K562 (cell line): ENCODE measurements around the gene HGS. TPM values are rescaled to one million over a fixed set of nuclear protein-coding genes. Genes with fewer than 3 reads are reported as not detected.

Experiments
- ADNP ChIP-seq: fragments of 200-800 bp; sonication (Bioruptor generic); IDR thresholded peaks from 2 replicates; pipeline ENCODE4 v1.6.1; 2016; ENCODE audit warnings: missing genetic modification characterization, missing compliant biosample characterization
- ARID3A ChIP-seq: IDR thresholded peaks from 2 replicates; pipeline ENCODE4 v1.6.1; 2012; ENCODE audit warnings: low read depth, low read length, improper control_type of control experiment, borderline replicate concordance
- BCOR ChIP-seq: fragments of 450-650 bp; IDR thresholded peaks from 2 replicates; pipeline ENCODE4 v1.6.1; 2016
- E2F6 ChIP-seq, 2 experiments: IDR thresholded peaks; 2 replicates each; pipeline ENCODE4 v1.6.1; 2011; ENCODE audit warnings: borderline replicate concordance in 1 of 2, control low read depth in 1 of 2, low read depth in 1 of 2, low read length in 1 of 2, mild to moderate bottlenecking in 1 of 2, mixed read lengths in 1 of 2, moderate library complexity in 1 of 2; ENCODE audit not compliant: insufficient read depth in 1 of 2, insufficient read length in 1 of 2, poor library complexity in 1 of 2, severe bottlenecking in 1 of 2; ENCODE audit errors: extremely low read depth in 1 of 2
- FOXA3 ChIP-seq, 2 experiments: fragments of 450-650 bp in 1 of 2; sonication (generic) in 1 of 2; formaldehyde crosslinking; IDR thresholded peaks in 1 of 2; conservative IDR thresholded peaks in 1 of 2; 2 replicates each; pipeline versions ENCODE4 v1.4.0 to v1.8.0; 2020 to 2022; ENCODE audit warnings: mild to moderate bottlenecking in 2 of 2, missing genetic modification reagents in 1 of 2
- GABPB1 ChIP-seq: sonication (generic); formaldehyde crosslinking; IDR thresholded peaks from 2 replicates; pipeline ENCODE4 v1.8.0; 2022; ENCODE audit warnings: mild to moderate bottlenecking, missing genetic modification reagents
- HDAC6 ChIP-seq: IDR thresholded peaks from 2 replicates; pipeline ENCODE4 v1.6.1; 2012; ENCODE audit warnings: low read depth, mild to moderate bottlenecking, control low read depth, inconsistent platforms, low read length, moderate library complexity
- LEF1 ChIP-seq: fragments of 450-650 bp; IDR thresholded peaks from 2 replicates; pipeline ENCODE4 v1.6.1; 2016; ENCODE audit warnings: mild to moderate bottlenecking
- MAFF ChIP-seq: IDR thresholded peaks from 2 replicates; pipeline ENCODE4 v1.6.1; 2012; ENCODE audit warnings: low read length, improper control_type of control experiment
- NBN ChIP-seq: fragments of 450-650 bp; IDR thresholded peaks from 2 replicates; pipeline ENCODE4 v1.6.1; 2016; ENCODE audit warnings: low read depth, mild to moderate bottlenecking
- NRF1 ChIP-seq, 2 experiments: fragments of 450-650 bp; IDR thresholded peaks in 1 of 2; conservative IDR thresholded peaks in 1 of 2; 2 replicates each; pipeline ENCODE4 v1.6.1; 2014; ENCODE audit warnings: mild to moderate bottlenecking in 2 of 2
- PRPF4 ChIP-seq: fragments of 200-400 bp; formaldehyde crosslinking; IDR thresholded peaks from one replicate; pipeline ENCODE4 v1.6.1; 2017; ENCODE audit warnings: low read length, low read depth, mild to moderate bottlenecking; ENCODE audit not compliant: insufficient read depth, poor library complexity, severe bottlenecking
- RBFOX2 ChIP-seq: fragments of 200-400 bp; formaldehyde crosslinking; IDR thresholded peaks from 2 replicates; pipeline ENCODE4 v1.6.1; 2017; ENCODE audit warnings: low read depth, mild to moderate bottlenecking, low read length, moderate library complexity
- RBM39 ChIP-seq: fragments of 200-400 bp; formaldehyde crosslinking; optimal IDR thresholded peaks from 2 replicates; pipeline ENCODE3; 2018; ENCODE audit warnings: low read depth, low read length
- STAG1 ChIP-seq: sonication (generic); formaldehyde crosslinking; IDR thresholded peaks from 2 replicates; pipeline ENCODE4 v1.5.0; 2020; ENCODE audit warnings: missing genetic modification reagents, borderline replicate concordance
- TFE3 ChIP-seq: fragments of 450-650 bp; formaldehyde crosslinking; IDR thresholded peaks from 2 replicates; pipeline ENCODE4 v1.4.0; 2020; ENCODE audit warnings: mild to moderate bottlenecking, mixed read lengths
- ZBTB5 ChIP-seq: fragments of 450-650 bp; IDR thresholded peaks from 2 replicates; pipeline ENCODE4 v1.6.1; 2017; ENCODE audit warnings: antibody characterized with exemption
- ZFP30 ChIP-seq: fragments of 250-450 bp; sonication (Bioruptor Pico); IDR thresholded peaks from 2 replicates; pipeline ENCODE4 v1.8.0; 2022; ENCODE audit warnings: moderate library complexity, mild to moderate bottlenecking, inconsistent platforms, borderline replicate concordance
- ZNF57 ChIP-seq: fragments of 450-650 bp; formaldehyde crosslinking; IDR thresholded peaks from 2 replicates; pipeline ENCODE4 v1.4.0; 2020; ENCODE audit warnings: mild to moderate bottlenecking, moderate library complexity
- ZNF655 ChIP-seq: fragments of 250-450 bp; sonication (Bioruptor Pico); IDR thresholded peaks from 2 replicates; pipeline ENCODE4 v1.5.0; 2021
- polyA plus RNA-seq, 8 experiments: library from polyadenylated mRNA; depleted of rRNA in 4 of 8; stranded (reverse) in 5 of 8; unstranded in 3 of 8; fragments of >200 nt; fragmentation: Nextera tagmentation in 2 of 8; fragmentation: Illumina TruSeq in 1 of 8; extraction: Ambion mirVana in 2 of 8; extraction: Trizol in 1 of 8; gene quantifications; 2 replicates each; pipeline versions ENCODE4 v1.2.1 to v1.2.3, GENCODE V29; 2011 to 2014; ENCODE audit warnings: inconsistent platforms in 1 of 8, missing spikeins in 1 of 8
- total RNA-seq, 7 experiments: library from RNA; depleted of rRNA in 6 of 7; stranded (reverse); fragments of >200 nt in 6 of 7; fragmentation: Illumina TruSeq in 2 of 7; extraction: Trizol in 2 of 7; gene quantifications; 2 replicates each; pipeline versions ENCODE4 v1.2.1 to v1.2.3, GENCODE V29; 2011 to 2021; ENCODE audit warnings: low replicate concordance in 1 of 7

Gene HGS
- total and polyA plus RNA-seq, 9 of the 15 experiments (the other 6 are each of a cell fraction or from before 2014, with no cell fraction given): 3.9 to 176 (median 77.1) TPM

GRCh38 chr17:81711814-81712467 lies 28.1 kb downstream of the HGS start, which contains the start of gene SLC25A10 (continued):
- no peak for TF ChIP-seq ZNF655 (CRISPR knock-in tag)
- peak in 1 of 2 experiments; percentile 84; a peak in 2 of 4 replicates for TF ChIP-seq FOXA3 (CRISPR knock-in tag; conservative IDR thresholded peaks at IDR 0.05 in 1 of 2, IDR thresholded peaks at IDR 0.05 in 1 of 2)
- TF ChIP-seq HDAC6: no peak
- TF ChIP-seq E2F6 (IDR thresholded peaks at IDR 0.05; ENCODE audit: borderline replicate concordance in 1 of 2, extremely low read depth in 1 of 2, insufficient read depth in 1 of 2, insufficient read length in 1 of 2, low read depth in 1 of 2, low read length in 1 of 2, poor library complexity in 1 of 2, severe bottlenecking in 1 of 2): peak; percentile 87 to 88
- no peak for TF ChIP-seq RBM39
- TF ChIP-seq TFE3 (CRISPR knock-in tag): no peak
- no peak for TF ChIP-seq ZNF57 (CRISPR knock-in tag)
- no peak for TF ChIP-seq ARID3A
- TF ChIP-seq ZFP30 (CRISPR knock-in tag): no peak
- TF ChIP-seq GABPB1 (CRISPR knock-in tag): 0 out of 2 replicates have a peak, but pooled peaks have one; percentile 41
- TF ChIP-seq STAG1 (CRISPR knock-in tag): peak; percentile 31; the same call in 1 of the 2 replicates
- TF ChIP-seq NBN: no peak
- TF ChIP-seq BCOR: no peak
- TF ChIP-seq LEF1: 0 out of 2 replicates have a peak, but pooled peaks have one; percentile 5
- TF ChIP-seq ADNP (tag): no peak
- TF ChIP-seq PRPF4: no peak
- no peak for TF ChIP-seq MAFF
- no peak for TF ChIP-seq ZBTB5
- peak; percentile 94 for TF ChIP-seq NRF1 (conservative IDR thresholded peaks at IDR 0.05 in 1 of 2, IDR thresholded peaks at IDR 0.05 in 1 of 2)
- peak; percentile 61 for TF ChIP-seq RBFOX2
